ENCODE results near the gene SCAPER. TPM values are rescaled to one million over a fixed set of nuclear protein-coding genes. Genes with fewer than 3 reads are reported as not detected.

Gene SCAPER
- total RNA-seq, 4 donors from 2014 or later = 18.7 to 22.4 (median 19.2) TPM

DNA sequence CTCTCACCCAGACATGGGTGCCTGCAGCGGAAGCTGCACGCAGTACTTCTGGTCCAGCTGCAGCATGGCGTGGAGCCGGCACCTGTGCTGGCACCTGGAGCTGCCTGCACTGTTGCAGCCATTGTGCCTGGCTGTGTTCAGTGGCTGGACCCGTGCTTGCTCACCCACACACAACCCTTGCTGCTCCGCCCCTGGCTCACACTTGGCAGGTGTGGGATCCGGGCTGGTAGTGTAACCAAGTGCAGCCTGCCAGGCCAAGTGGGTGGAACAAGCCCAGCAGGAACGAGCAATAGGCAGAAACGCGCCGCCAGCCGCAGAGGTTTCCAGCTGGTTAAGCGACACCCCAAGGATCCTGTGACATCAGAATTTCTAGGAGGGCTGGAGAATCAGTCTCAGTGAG, 11.2 kb upstream of the SCAPER start:
- H3K36me3 ChIP-seq = no peaks in the 10 kb centered on the region
- no peak overlapping the region for H3K4me3 ChIP-seq
- H3K27me3 ChIP-seq = peaks cover 0 to 11% (median 0%) of the 10 kb centered on the region in 4 donors
- intact Hi-C loops (cut with DNase I) = no loop called here
- TF ChIP-seq EP300 (IDR thresholded peaks at IDR 0.05) (no peak), POLR2A (IDR thresholded peaks at IDR 0.05; ENCODE audit: low read depth) (no peak), POLR2AphosphoS5 (IDR thresholded peaks at IDR 0.05) (no peak), CTCF (IDR thresholded peaks at IDR 0.05) (no peak)
- H3K9me3 ChIP-seq = no peaks in the 10 kb centered on the region
- H3K27ac ChIP-seq (replicated peaks in 1 of 4) = no peak overlapping the region
- no peak for DNase-seq (ENCODE audit: extremely low spot score)
- WGBS = 94% methylated on average over 6 of the region's 13 CpGs
- no peaks in the 10 kb centered on the region for H3K4me1 ChIP-seq

DNA sequence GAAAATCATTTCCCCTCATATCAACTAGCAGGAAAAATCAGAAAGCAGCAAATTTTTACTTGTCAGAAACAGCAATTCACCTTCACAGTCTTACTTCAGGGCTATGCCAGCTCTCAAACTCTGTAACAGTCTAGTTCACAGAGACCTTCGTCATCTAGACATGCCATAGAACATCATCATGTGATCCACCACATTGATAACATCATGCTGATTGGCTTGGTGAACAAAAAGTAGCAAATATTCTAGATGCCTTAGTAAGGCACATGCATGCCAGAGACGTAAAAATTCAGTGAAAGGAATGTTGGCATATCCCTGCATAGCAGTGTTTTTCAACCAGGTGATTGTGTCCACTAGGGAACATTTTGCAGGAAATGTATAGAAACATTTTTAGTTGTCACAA, 8.6 kb upstream of the SCAPER start:
- WGBS = 79% methylated on average over 2 of the region's 2 CpGs
- peaks cover 0 to 11% (median 0%) of the 10 kb centered on the region in 4 donors for H3K27me3 ChIP-seq
- no peaks in the 10 kb centered on the region for H3K4me1 ChIP-seq
- H3K27ac ChIP-seq (replicated peaks in 1 of 4) = no peak overlapping the region
- no peak for TF ChIP-seq POLR2AphosphoS5 (IDR thresholded peaks at IDR 0.05)
- no peak for TF ChIP-seq POLR2A (IDR thresholded peaks at IDR 0.05; ENCODE audit: low read depth)
- no peak for TF ChIP-seq CTCF (IDR thresholded peaks at IDR 0.05)
- TF ChIP-seq EP300 (IDR thresholded peaks at IDR 0.05) = no peak
- intact Hi-C loops (cut with DNase I) = no loop called here
- no peak for DNase-seq (ENCODE audit: extremely low spot score)
- H3K4me3 ChIP-seq = no peak overlapping the region
- no peaks in the 10 kb centered on the region for H3K36me3 ChIP-seq
- no peaks in the 10 kb centered on the region for H3K9me3 ChIP-seq

DNA sequence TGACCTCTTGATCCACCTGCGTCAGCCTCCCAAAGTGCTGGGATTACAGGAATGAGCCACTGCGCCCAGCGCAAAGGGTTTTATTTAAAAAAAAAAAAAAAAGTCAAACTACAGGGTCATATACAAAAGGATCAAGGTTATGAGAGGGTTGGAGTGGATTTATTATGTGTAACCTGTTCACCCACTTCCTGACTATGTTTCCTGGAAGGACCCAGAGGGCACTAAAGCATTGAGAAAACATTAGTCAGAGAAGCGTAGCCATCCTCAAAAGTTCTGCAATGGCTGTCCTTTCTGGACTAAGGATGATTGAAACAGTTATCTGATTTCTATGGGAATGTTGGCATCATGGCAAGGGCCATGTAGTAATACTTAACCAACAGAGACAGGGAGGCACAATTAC, 7.3 kb upstream of the SCAPER start:
- intact Hi-C loops (cut with DNase I) = no loop called here
- no peaks in the 10 kb centered on the region for H3K9me3 ChIP-seq
- 96% methylated on average over 4 of the region's 4 CpGs for WGBS

GRCh38 chr15:76905855-76906254, 715 bp upstream of the SCAPER start:
- Histone ChIP-seq H3K27me3 (no peaks in the 10 kb centered on the region), H3K4me3 (peak overlapping the region; percentile 80 to 99 (median 95)), H3K9me3 (no peaks in the 10 kb centered on the region), H3K4me1 (peaks cover 9 to 32% (median 29%) of the 10 kb centered on the region in 4 donors), H3K36me3 (no peaks in the 10 kb centered on the region), H3K27ac (replicated peaks in 1 of 4) (peak overlapping the region; percentile 91 to 95 (median 94))
- intact Hi-C loops (cut with DNase I) = no loop called here
- DNase-seq (ENCODE audit: extremely low spot score) = no peak
- TF ChIP-seq POLR2A (IDR thresholded peaks at IDR 0.05; ENCODE audit: low read depth) (no peak), EP300 (IDR thresholded peaks at IDR 0.05) (no peak), POLR2AphosphoS5 (IDR thresholded peaks at IDR 0.05) (no peak), CTCF (IDR thresholded peaks at IDR 0.05) (no peak)
- 23% methylated on average over 9 of the region's 9 CpGs for WGBS

More for the DNA sequence above, 7.3 kb upstream of the SCAPER start:
- no peak for DNase-seq (ENCODE audit: extremely low spot score)
- Histone ChIP-seq H3K27ac (replicated peaks in 1 of 4) (no peak overlapping the region), H3K27me3 (peaks cover 0 to 3% (median 0%) of the 10 kb centered on the region in 4 donors), H3K36me3 (no peaks in the 10 kb centered on the region), H3K4me1 (no peaks in the 10 kb centered on the region), H3K4me3 (no peak overlapping the region)
- TF ChIP-seq POLR2A (IDR thresholded peaks at IDR 0.05; ENCODE audit: low read depth) (no peak), POLR2AphosphoS5 (IDR thresholded peaks at IDR 0.05) (no peak), EP300 (IDR thresholded peaks at IDR 0.05) (no peak), CTCF (IDR thresholded peaks at IDR 0.05) (no peak)

- intact Hi-C loops (cut with DNase I) = no loop called here
- peak overlapping the region; percentile 91 to 95 (median 94) for H3K27ac ChIP-seq (replicated peaks in 1 of 4)
- DNase-seq (ENCODE audit: extremely low spot score) = peak; percentile 92
- no peaks in the 10 kb centered on the region for H3K9me3 ChIP-seq
- TF ChIP-seq CTCF (IDR thresholded peaks at IDR 0.05) (no peak), POLR2AphosphoS5 (IDR thresholded peaks at IDR 0.05) (peak in 1 of 2 donors; percentile 6), POLR2A (IDR thresholded peaks at IDR 0.05; ENCODE audit: low read depth) (no peak), EP300 (IDR thresholded peaks at IDR 0.05) (no peak)
- 4% methylated on average over 8 of the region's 29 CpGs for WGBS
- no peaks in the 10 kb centered on the region for H3K27me3 ChIP-seq
- H3K36me3 ChIP-seq = peaks cover 0 to under 1% (median 0%) of the 10 kb centered on the region in 4 donors
- H3K4me3 ChIP-seq = peak overlapping the region; percentile 80 to 99 (median 95)
- H3K4me1 ChIP-seq = peaks cover 9 to 32% (median 29%) of the 10 kb centered on the region in 4 donors
Observed at GRCh38 chr15:76904461-76905012, 603 bp downstream of the SCAPER start.

Measured in esophagus muscularis mucosa (tissue), 4 donors.